Measurements from ENCODE around the gene DGCR8.

Gene DGCR8

DNA sequence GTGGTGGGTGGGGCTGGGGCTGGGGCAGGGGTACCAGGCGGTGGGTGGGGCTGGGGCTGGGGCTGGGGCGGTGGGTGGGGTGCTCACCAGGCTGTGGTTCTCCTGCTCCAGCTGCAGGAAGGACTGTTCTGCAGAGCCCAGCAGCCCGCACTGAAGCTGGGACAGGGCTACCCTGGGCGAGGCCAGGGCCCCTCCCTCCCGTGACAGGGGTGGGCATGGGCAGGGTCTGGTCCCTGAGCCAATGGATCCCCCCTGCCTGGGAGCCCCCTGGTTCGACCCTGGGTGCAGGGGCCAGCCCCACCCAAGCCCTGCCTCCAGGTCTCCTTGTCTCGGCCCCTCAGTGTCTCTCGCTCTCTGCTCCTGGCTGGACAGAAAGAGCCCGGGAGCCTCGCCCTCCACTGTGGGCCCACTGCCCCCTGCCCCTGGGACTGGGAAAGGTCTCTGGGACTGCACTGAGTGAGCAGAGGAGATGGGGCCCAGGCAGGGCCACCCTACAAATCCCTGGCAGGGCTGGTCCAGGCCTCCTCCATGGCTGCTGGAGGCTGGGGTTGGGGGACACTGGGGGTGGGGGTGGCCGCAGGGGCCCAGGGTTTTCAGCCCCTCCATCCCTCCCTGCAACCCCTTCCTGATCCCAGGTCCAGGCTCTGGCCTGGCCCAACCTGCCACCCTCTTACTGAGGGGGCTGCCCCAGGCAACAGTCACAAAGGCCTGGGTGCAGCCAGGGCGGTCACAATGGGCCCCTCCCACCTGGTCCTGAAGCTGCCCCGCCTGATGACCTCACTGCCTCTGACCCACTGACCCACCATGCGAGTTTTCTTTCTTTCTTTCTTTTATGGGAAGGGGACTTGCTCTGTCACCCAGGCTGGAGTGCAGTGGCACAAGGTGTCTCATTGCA, 70.6 kb downstream of the DGCR8 start, which contains the start of gene CCDC188:
Gene CCDC188, minus strand, starts transcription at position 675 of the 895 bp plus-strand sequence. Its CDS starts 69 bp downstream, at position 606.
- Histone ChIP-seq H3K4me1 (ENCODE audit: control insufficient read depth, low read length) (no peaks in the 10 kb centered on the region), H3K27me3 (ENCODE audit: control insufficient read depth, low read length) (no peaks in the 10 kb centered on the region), H3K4me2 (ENCODE audit: low read length) (no peak within 1 kb of the TSS), H4K20me1 (ENCODE audit: control insufficient read depth, insufficient read depth, low read depth, low read length) (no peaks in the 10 kb centered on the region), H3K9me3 (ENCODE audit: control insufficient read depth, insufficient read depth, low read length) (no peaks in the 10 kb centered on the region), H3F3A (ENCODE audit: control insufficient read depth, insufficient read depth) (no peaks in the 10 kb centered on the region), H3K9me2 (replicated peaks; ENCODE audit: control insufficient read depth, low read length) (no peaks in the 10 kb centered on the region), H3K79me2 (ENCODE audit: control insufficient read depth, low read length) (no peaks in the 10 kb centered on the region), H3K36me3 (ENCODE audit: control insufficient read depth, low read length) (no peaks in the 10 kb centered on the region), H3K27ac (ENCODE audit: low read depth, low read length) (no peak within 1 kb of the TSS), H3K4me3 (ENCODE audit: low read length) (no peak within 1 kb of the TSS)
- TF ChIP-seq, protein P1, sequence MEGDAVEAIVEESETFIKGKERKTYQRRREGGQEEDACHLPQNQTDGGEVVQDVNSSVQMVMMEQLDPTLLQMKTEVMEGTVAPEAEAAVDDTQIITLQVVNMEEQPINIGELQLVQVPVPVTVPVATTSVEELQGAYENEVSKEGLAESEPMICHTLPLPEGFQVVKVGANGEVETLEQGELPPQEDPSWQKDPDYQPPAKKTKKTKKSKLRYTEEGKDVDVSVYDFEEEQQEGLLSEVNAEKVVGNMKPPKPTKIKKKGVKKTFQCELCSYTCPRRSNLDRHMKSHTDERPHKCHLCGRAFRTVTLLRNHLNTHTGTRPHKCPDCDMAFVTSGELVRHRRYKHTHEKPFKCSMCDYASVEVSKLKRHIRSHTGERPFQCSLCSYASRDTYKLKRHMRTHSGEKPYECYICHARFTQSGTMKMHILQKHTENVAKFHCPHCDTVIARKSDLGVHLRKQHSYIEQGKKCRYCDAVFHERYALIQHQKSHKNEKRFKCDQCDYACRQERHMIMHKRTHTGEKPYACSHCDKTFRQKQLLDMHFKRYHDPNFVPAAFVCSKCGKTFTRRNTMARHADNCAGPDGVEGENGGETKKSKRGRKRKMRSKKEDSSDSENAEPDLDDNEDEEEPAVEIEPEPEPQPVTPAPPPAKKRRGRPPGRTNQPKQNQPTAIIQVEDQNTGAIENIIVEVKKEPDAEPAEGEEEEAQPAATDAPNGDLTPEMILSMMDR (IDR thresholded peaks at IDR 0.05; ENCODE audit: low read depth, low read length, poor library complexity, severe bottlenecking): no peak
- TF ChIP-seq EZH2phosphoT487 (IDR thresholded peaks at IDR 0.05; ENCODE audit: borderline replicate concordance, low read length): no peak

DNA sequence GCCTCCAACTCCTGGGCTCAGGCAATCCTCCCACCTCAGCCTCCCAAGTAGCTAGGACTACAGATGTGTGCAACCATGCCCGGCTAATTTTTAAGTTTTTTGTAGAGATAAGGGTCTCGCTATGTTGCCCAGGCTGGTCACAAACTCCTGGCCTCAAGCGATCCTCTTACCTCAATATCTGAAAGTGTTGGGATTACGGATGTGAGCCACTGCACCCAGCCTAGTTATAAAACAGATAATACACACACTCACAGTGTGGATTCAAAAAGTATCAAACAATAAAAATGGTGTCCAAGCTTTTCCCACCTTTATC, 71.2 kb downstream of the DGCR8 start:
- no peak for TF ChIP-seq EZH2phosphoT487 (IDR thresholded peaks at IDR 0.05; ENCODE audit: borderline replicate concordance, low read length)
- TF ChIP-seq, protein P1 (IDR thresholded peaks at IDR 0.05; ENCODE audit: low read depth, low read length, poor library complexity, severe bottlenecking): no peak
- Histone ChIP-seq H3K27me3 (ENCODE audit: control insufficient read depth, low read length) (no peaks in the 10 kb centered on the region), H3K4me1 (ENCODE audit: control insufficient read depth, low read length) (no peaks in the 10 kb centered on the region), H3K27ac (ENCODE audit: low read depth, low read length) (no peak overlapping the region), H4K20me1 (ENCODE audit: control insufficient read depth, insufficient read depth, low read depth, low read length) (no peaks in the 10 kb centered on the region), H3K4me2 (ENCODE audit: low read length) (no peak overlapping the region), H3K79me2 (ENCODE audit: control insufficient read depth, low read length) (no peaks in the 10 kb centered on the region), H3K9me2 (replicated peaks; ENCODE audit: control insufficient read depth, low read length) (no peaks in the 10 kb centered on the region), H3K9me3 (ENCODE audit: control insufficient read depth, insufficient read depth, low read length) (no peaks in the 10 kb centered on the region), H3F3A (ENCODE audit: control insufficient read depth, insufficient read depth) (no peaks in the 10 kb centered on the region), H3K4me3 (ENCODE audit: low read length) (no peak overlapping the region), H3K36me3 (ENCODE audit: control insufficient read depth, low read length) (no peaks in the 10 kb centered on the region)

DNA sequence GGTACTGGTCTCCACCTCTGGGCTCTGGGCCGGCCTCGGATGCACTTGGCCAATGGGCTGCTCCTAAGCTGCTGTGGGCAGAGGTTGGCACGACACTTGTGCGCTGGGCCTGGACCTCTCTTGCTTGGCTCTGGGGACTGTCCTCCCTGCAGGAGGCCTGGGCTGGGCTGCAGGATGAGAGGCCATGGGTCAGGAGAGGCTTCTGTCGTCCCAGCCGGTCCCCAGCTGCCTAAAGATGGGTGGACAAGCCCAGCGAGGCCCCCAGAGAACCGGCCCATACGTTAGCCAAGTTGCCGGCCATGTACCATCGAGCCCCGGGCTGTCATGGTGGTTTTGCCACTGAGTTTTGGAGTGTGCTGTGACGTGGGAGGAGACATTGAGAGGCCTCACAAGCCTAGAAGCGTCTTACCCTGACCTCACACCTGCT, 72.4 kb downstream of the DGCR8 start:
- no peaks in the 10 kb centered on the region for H3F3A ChIP-seq (ENCODE audit: control insufficient read depth, insufficient read depth)
- H3K4me2 ChIP-seq (ENCODE audit: low read length): no peak overlapping the region
- no peaks in the 10 kb centered on the region for H3K9me2 ChIP-seq (replicated peaks; ENCODE audit: control insufficient read depth, low read length)
- no peaks in the 10 kb centered on the region for H4K20me1 ChIP-seq (ENCODE audit: control insufficient read depth, insufficient read depth, low read depth, low read length)
- H3K27ac ChIP-seq (ENCODE audit: low read depth, low read length): no peak overlapping the region
- H3K4me3 ChIP-seq (ENCODE audit: low read length): no peak overlapping the region
- H3K79me2 ChIP-seq (ENCODE audit: control insufficient read depth, low read length): no peaks in the 10 kb centered on the region
- no peaks in the 10 kb centered on the region for H3K4me1 ChIP-seq (ENCODE audit: control insufficient read depth, low read length)
- no peaks in the 10 kb centered on the region for H3K9me3 ChIP-seq (ENCODE audit: control insufficient read depth, insufficient read depth, low read length)
- H3K36me3 ChIP-seq (ENCODE audit: control insufficient read depth, low read length): no peaks in the 10 kb centered on the region
- TF ChIP-seq, protein P1 (IDR thresholded peaks at IDR 0.05; ENCODE audit: low read depth, low read length, poor library complexity, severe bottlenecking): no peak
- no peak for TF ChIP-seq EZH2phosphoT487 (IDR thresholded peaks at IDR 0.05; ENCODE audit: borderline replicate concordance, low read length)
- no peaks in the 10 kb centered on the region for H3K27me3 ChIP-seq (ENCODE audit: control insufficient read depth, low read length)

Data from DOHH2 (cell line).